CD14-positive monocyte (primary cell): ENCODE data around the gene CARM1. TPM values are rescaled to one million over a fixed set of nuclear protein-coding genes. Genes with fewer than 3 reads are reported as not detected.
A peak's percentile ranks its signal among the peaks of the same experiment; 100 is the strongest.

ENCODE experiments used
- DNase-seq, 3 donors: peaks; one replicate each; pipeline ENCODE4 v3.0.0-alpha.2; 2011 to 2022
- H2AFZ ChIP-seq: 2 replicates; pipeline ENCODE4 v1.6.0; 2012; ENCODE audit warnings: mild to moderate bottlenecking, low read depth, low read length, inconsistent platforms; ENCODE audit not compliant: insufficient read depth, poor library complexity, severe bottlenecking
- H3K27ac ChIP-seq, 2 donors: 1 replicate in 1 of 2; 2 replicates in 1 of 2; pipeline ENCODE4 v1.5.1; 2012 to 2013; ENCODE audit warnings: low read length in 2 of 2, control low read depth in 1 of 2, inconsistent platforms in 1 of 2, low read depth in 1 of 2, mild to moderate bottlenecking in 1 of 2
- H3K27me3 ChIP-seq, 2 donors: one replicate each; pipeline versions ENCODE4 v1.6.0 to v1.6.1; 2011 to 2013; ENCODE audit warnings: low read length in 2 of 2; ENCODE audit not compliant: control insufficient read depth in 2 of 2, insufficient read depth in 2 of 2
- H3K36me3 ChIP-seq, 2 donors: replicated peaks in 1 of 2; 1 replicate in 1 of 2; 2 replicates in 1 of 2; pipeline versions ENCODE4 v1.5.1 to v1.6.1; 2012 to 2013; ENCODE audit warnings: low read length in 2 of 2, control low read depth in 1 of 2, inconsistent platforms in 1 of 2, mild to moderate bottlenecking in 1 of 2; ENCODE audit not compliant: insufficient read depth in 2 of 2, control insufficient read depth in 1 of 2
- H3K4me1 ChIP-seq, 2 donors: 1 replicate in 1 of 2; 2 replicates in 1 of 2; pipeline versions ENCODE4 v1.5.1 to v1.6.1; 2012 to 2013; ENCODE audit warnings: low read length in 2 of 2, control low read depth in 1 of 2, inconsistent platforms in 1 of 2, mild to moderate bottlenecking in 1 of 2, moderate library complexity in 1 of 2; ENCODE audit not compliant: insufficient read depth in 2 of 2, control insufficient read depth in 1 of 2
- H3K4me2 ChIP-seq: replicated peaks from 2 replicates; pipeline ENCODE3; 2012; ENCODE audit warnings: low read length, moderate library complexity, mild to moderate bottlenecking; ENCODE audit not compliant: poor library complexity, severe bottlenecking; ENCODE audit errors: extremely low read depth
- H3K4me3 ChIP-seq, 3 experiments: fragments of 200-600 bp in 1 of 3; sonication (generic) in 1 of 3; replicated peaks in 1 of 3; 1 replicate in 2 of 3; 2 replicates in 1 of 3; pipeline ENCODE4 v1.5.1; 2011 to 2013; ENCODE audit warnings: low read length in 3 of 3, mild to moderate bottlenecking in 3 of 3, control low read depth in 2 of 3, low read depth in 2 of 3, inconsistent platforms in 1 of 3, moderate library complexity in 1 of 3
- H3K79me2 ChIP-seq: 2 replicates; pipeline ENCODE4 v1.6.0; 2012; ENCODE audit warnings: mild to moderate bottlenecking, control low read depth, inconsistent platforms, low read length, moderate library complexity; ENCODE audit not compliant: insufficient read depth
- H3K9ac ChIP-seq: 2 replicates; pipeline ENCODE4 v1.6.0; 2017; ENCODE audit warnings: low read length, mild to moderate bottlenecking; ENCODE audit not compliant: insufficient read depth, poor library complexity, severe bottlenecking
- H3K9me3 ChIP-seq, 2 donors: replicated peaks in 1 of 2; 1 replicate in 1 of 2; 2 replicates in 1 of 2; pipeline versions ENCODE4 v1.5.1 to v1.6.1; 2012 to 2013; ENCODE audit warnings: low read length in 2 of 2, control low read depth in 1 of 2; ENCODE audit not compliant: control insufficient read depth in 1 of 2, insufficient read depth in 1 of 2
- H4K20me1 ChIP-seq: 2 replicates; pipeline ENCODE4 v1.6.0; 2012; ENCODE audit warnings: mild to moderate bottlenecking, low read length, control low read depth, moderate library complexity; ENCODE audit not compliant: insufficient read depth
- H3K27ac Mint-ChIP-seq, 7 donors: one replicate each; pipeline ENCODE4 v1.8.0; 2020; ENCODE audit warnings: mild to moderate bottlenecking in 7 of 7, mixed read lengths in 7 of 7, moderate library complexity in 6 of 7, inconsistent platforms in 2 of 7
- H3K27me3 Mint-ChIP-seq, 3 donors: one replicate each; pipeline ENCODE4 v1.8.0; 2021 to 2022; ENCODE audit warnings: low read depth in 3 of 3, mild to moderate bottlenecking in 3 of 3, mixed read lengths in 3 of 3, moderate library complexity in 3 of 3, inconsistent platforms in 1 of 3
- H3K36me3 Mint-ChIP-seq, 2 donors: one replicate each; pipeline ENCODE4 v1.8.0; 2020; ENCODE audit warnings: mixed read lengths in 2 of 2, inconsistent platforms in 1 of 2, mild to moderate bottlenecking in 1 of 2
- H3K4me1 Mint-ChIP-seq: one replicate; pipeline ENCODE4 v1.8.0; 2020; ENCODE audit warnings: mild to moderate bottlenecking, mixed read lengths
- H3K4me3 Mint-ChIP-seq, 2 donors: one replicate each; pipeline ENCODE4 v1.8.0; 2020; ENCODE audit warnings: mild to moderate bottlenecking in 2 of 2, mixed read lengths in 2 of 2, moderate library complexity in 1 of 2
- H3K9me3 Mint-ChIP-seq, 7 donors: one replicate each; pipeline ENCODE4 v1.8.0; 2020 to 2022; ENCODE audit warnings: mixed read lengths in 7 of 7, mild to moderate bottlenecking in 6 of 7, moderate library complexity in 6 of 7, inconsistent platforms in 2 of 7
- WGBS: methylation state at CpG from one replicate; pipeline ENCODE4 v1.1.5; 2013; ENCODE audit warnings: missing lambda C conversion rate; ENCODE audit not compliant: insufficient coverage; 5-methylcytosine and 5-hydroxymethylcytosine counted together
- intact Hi-C, 2 donors: fragments of 100-400 bp; cut with micrococcal nuclease; formaldehyde crosslinking; loops; one replicate each; pipeline versions ENCODE4 v1.15.0 to v1.15.1; 2023
- polyA plus RNA-seq, 3 donors: library from polyadenylated mRNA; depleted of rRNA in 1 of 3; unstranded in 2 of 3; stranded (reverse) in 1 of 3; fragments of 300-500 nt in 2 of 3; fragments of >200 nt in 1 of 3; fragmentation: Illumina TruSeq in 2 of 3; gene quantifications; 1 replicate in 2 of 3; 2 replicates in 1 of 3; pipeline ENCODE4 v1.2.3, GENCODE V29; 2012 to 2021
- TF ChIP-seq, protein P1 (sequence below): fragments of 200-600 bp; IDR thresholded peaks from one replicate; pipeline ENCODE4 v1.8.0; 2022; ENCODE audit warnings: antibody characterized with exemption, mild to moderate bottlenecking

The CARM1 gene
- polyA plus RNA-seq, 3 donors: 0.17 to 26.3 (median 0.29) TPM

DNA sequence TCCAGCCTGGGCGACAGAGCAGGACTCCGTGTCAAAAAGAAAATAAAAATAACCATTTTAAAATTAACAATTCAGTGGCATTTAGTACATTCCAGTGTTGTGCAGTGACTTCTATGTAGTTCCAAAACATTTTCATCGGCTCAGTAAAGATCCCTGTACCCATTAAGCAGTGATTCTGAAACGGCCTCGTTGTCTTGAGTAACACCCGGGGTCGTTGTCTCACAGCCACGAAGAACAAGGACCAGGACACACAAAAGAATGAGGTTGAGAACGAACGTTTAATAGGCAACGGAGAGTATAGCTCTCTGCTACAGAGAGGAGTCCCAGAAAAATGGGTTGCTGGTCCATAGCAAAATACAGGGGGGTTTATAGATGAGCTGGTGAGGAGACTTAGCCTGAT is 33.0 kb upstream of the CARM1 start:
- Histone ChIP-seq H3K4me1 (peaks cover 15 to 18% of the 10 kb centered on the region in 2 donors), H3K9ac (no peak overlapping the region), H3K4me2 (no peak overlapping the region), H3K79me2 (no peaks in the 10 kb centered on the region), H3K36me3 (peaks cover 7 to 13% of the 10 kb centered on the region in 2 donors), H3K4me3 (no peak overlapping the region), H3K27me3 (no peaks in the 10 kb centered on the region), H3K27ac (no peak overlapping the region), H4K20me1 (peaks cover 14% of the 10 kb centered on the region), H3K9me3 (peaks cover 0 to 8% of the 10 kb centered on the region in 2 donors), H2AFZ (no peak overlapping the region)
- intact Hi-C loops: loop anchor here in 1 of 2 donors (5.0 kb wide), 1 partner anchor 34 kb away; the partner anchor contains the start of gene CARM1
- Mint-ChIP-seq H3K27me3 (peaks cover 0 to 9% (median 3%) of the 10 kb centered on the region in 3 donors), H3K36me3 (peaks cover 1 to 9% of the 10 kb centered on the region in 2 donors), H3K4me1 (peaks cover 12% of the 10 kb centered on the region), H3K27ac (no peak overlapping the region), H3K9me3 (peaks cover 2 to 11% (median 7%) of the 10 kb centered on the region in 7 donors), H3K4me3 (no peak overlapping the region)
- TF ChIP-seq, protein P1, sequence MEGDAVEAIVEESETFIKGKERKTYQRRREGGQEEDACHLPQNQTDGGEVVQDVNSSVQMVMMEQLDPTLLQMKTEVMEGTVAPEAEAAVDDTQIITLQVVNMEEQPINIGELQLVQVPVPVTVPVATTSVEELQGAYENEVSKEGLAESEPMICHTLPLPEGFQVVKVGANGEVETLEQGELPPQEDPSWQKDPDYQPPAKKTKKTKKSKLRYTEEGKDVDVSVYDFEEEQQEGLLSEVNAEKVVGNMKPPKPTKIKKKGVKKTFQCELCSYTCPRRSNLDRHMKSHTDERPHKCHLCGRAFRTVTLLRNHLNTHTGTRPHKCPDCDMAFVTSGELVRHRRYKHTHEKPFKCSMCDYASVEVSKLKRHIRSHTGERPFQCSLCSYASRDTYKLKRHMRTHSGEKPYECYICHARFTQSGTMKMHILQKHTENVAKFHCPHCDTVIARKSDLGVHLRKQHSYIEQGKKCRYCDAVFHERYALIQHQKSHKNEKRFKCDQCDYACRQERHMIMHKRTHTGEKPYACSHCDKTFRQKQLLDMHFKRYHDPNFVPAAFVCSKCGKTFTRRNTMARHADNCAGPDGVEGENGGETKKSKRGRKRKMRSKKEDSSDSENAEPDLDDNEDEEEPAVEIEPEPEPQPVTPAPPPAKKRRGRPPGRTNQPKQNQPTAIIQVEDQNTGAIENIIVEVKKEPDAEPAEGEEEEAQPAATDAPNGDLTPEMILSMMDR: no peak
- no peak for DNase-seq
- 95% methylated on average over 11 of the region's 11 CpGs for WGBS

DNA sequence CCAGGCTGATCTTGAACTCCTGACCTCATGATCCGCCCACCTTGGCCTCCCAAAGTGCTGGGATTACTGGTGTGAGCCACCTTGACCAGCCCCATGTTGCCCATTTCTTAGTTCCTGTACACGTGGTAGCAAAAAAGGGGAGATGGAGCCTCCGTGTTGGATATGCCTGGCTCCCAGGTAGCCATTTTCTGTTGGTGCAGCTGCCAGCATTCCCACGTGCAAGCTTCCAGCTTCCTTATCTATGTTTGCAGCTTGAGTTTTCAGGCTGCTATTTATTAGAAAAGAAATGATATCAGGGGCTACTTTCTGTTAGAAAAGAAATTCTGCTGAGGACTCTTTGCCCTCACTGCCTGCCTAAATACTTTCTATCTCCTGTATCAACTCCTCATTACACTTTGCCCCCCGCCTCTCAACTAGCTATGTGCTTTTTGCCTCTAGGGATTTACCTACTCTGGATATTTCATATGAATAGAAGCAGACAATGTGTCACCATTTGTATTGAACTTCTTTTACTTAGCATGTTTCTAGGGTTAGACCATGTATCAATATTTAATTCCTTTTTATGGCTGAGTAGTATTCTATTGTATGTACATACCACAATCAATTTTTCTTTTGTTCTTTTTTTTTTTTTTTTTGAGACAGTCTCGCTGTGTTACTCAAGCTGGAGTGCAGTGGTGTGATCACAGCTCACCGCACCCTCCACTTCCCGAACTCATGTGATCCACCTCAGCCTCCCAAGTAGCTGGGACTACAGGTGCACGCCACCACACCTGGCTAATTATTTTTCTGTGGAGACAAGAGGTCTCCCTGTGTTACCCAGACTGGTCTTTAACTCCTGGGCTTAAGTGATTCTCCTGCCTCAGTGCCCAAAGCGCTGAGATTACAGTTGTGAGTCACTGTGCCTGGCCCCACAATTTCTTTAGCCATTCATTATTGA is 32.0 kb upstream of the CARM1 start:
- H3K27ac ChIP-seq: no peak overlapping the region
- no peaks in the 10 kb centered on the region for H3K27me3 ChIP-seq
- intact Hi-C loops: loop anchor here in 1 of 2 donors (5.0 kb wide), 1 partner anchor 33 kb away; the partner anchor contains the start of gene CARM1
- peaks cover 0 to 8% of the 10 kb centered on the region in 2 donors for H3K9me3 ChIP-seq
- H3K4me2 ChIP-seq: no peak overlapping the region
- H3K27me3 Mint-ChIP-seq: peaks cover 0 to 12% (median 3%) of the 10 kb centered on the region in 3 donors
- WGBS: 58% methylated on average over 4 of the region's 10 CpGs
- H4K20me1 ChIP-seq: peaks cover 11% of the 10 kb centered on the region
- TF ChIP-seq, protein P1: no peak
- DNase-seq: no peak
- H3K9ac ChIP-seq: no peak overlapping the region
- H3K36me3 Mint-ChIP-seq: peaks cover 0 to 3% of the 10 kb centered on the region in 2 donors
- H3K4me1 ChIP-seq: peaks cover 15 to 18% of the 10 kb centered on the region in 2 donors
- no peaks in the 10 kb centered on the region for H3K79me2 ChIP-seq
- H3K4me3 Mint-ChIP-seq: no peak overlapping the region
- peaks cover 0 to 3% of the 10 kb centered on the region in 2 donors for H3K36me3 ChIP-seq
- H3K27ac Mint-ChIP-seq: peak overlapping the region in 1 of 7 donors; percentile 11
- no peak overlapping the region for H3K4me3 ChIP-seq
- H2AFZ ChIP-seq: no peak overlapping the region
- peaks cover 14% of the 10 kb centered on the region for H3K4me1 Mint-ChIP-seq
- peaks cover 2 to 11% (median 7%) of the 10 kb centered on the region in 7 donors for H3K9me3 Mint-ChIP-seq
